Prostate gland (tissue), 1 donor: ENCODE data around the gene FRMPD2.

Experiments
- POLR2A ChIP-seq: fragments of 450-650 bp; IDR thresholded peaks from one replicate; pipeline ENCODE4 v1.6.1; 2016; ENCODE audit warnings: antibody characterized with exemption, mild to moderate bottlenecking
- POLR2AphosphoS5 ChIP-seq: sonication (generic); formaldehyde crosslinking; IDR thresholded peaks from one replicate; pipeline ENCODE4 v1.6.1; 2017; ENCODE audit warnings: antibody characterized with exemption

GRCh38 chr10:48288661-48289060 lies 14.2 kb upstream of the FRMPD2 start:
- TF ChIP-seq POLR2A = no peak
- TF ChIP-seq POLR2AphosphoS5 = no peak
